NCI-H2196 (cell line): ENCODE data around the gene ITGA1.

ENCODE experiments used
- DNase-seq: peaks from one replicate; lab custom pipeline; 2025; ENCODE audit not compliant: unreplicated experiment; lab: John Stamatoyannopoulos, UW

ITGA1 gene

GRCh38 chr5:52990528-52990925 is 202.8 kb downstream of the ITGA1 start:
- no peak for DNase-seq

GRCh38 chr5:52993367-52993766 is 205.7 kb downstream of the ITGA1 start:
- DNase-seq, result no peak

DNA sequence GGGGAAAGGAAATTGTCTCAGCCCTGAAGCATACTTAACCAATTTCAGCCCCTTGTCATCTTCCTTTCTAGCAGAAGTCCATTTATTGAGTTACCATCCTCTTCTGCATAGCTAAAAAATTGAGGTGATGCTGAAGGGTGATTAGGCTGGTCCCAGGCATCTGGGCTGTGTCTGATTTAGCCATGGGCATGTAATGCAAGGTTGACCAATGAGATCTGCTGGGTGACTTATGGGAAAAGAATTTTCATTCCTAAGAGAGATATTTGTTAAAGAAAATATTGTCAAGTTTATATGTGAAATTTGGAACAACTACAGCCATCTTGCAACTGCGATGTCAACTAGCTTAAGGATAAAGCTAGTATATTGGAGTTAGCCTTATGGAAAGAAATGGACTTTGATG is 206.6 kb downstream of the ITGA1 start:
- DNase-seq, result no peak

GRCh38 chr5:52995095-52995494 is 207.4 kb downstream of the ITGA1 start:
- no peak for DNase-seq

DNA sequence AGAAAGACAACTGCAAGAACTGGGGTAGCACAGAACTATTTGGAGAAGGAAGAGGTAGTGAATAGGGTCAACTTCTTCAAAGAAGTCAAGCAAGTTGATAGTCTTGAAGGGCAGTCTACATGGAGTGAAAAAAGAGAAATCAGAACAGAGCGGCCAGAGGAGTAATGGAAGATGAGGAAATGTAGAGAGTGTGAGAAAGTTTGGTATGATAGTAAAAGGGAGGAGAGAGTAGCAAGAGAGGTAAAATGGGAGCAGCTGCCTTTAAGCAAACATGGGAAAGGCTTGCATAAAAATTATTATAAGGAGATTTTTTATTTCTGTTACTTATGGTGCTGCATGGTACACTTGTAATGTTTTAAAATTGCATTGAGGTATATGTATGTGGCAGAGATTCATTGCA is 208.2 kb downstream of the ITGA1 start:
- no peak for DNase-seq

DNA sequence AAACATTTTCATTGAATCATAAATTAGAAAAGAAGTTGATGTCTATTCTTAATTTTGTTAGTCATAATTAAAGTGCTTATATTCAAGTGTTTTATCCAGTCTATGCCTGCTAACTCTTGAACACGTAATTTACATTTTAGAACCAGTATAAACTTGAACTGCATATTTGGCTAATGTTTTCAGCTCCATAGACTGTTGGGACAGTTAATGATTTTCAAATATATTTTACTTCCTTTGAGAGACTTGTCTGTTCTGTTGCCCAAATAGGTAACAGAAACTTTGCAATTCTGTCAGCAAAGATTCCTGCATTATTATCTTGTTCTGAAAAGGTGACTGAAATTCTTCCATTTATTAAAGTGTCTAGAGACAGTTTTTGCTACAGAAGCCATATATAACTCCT is 209.3 kb downstream of the ITGA1 start:
- no peak for DNase-seq

DNA sequence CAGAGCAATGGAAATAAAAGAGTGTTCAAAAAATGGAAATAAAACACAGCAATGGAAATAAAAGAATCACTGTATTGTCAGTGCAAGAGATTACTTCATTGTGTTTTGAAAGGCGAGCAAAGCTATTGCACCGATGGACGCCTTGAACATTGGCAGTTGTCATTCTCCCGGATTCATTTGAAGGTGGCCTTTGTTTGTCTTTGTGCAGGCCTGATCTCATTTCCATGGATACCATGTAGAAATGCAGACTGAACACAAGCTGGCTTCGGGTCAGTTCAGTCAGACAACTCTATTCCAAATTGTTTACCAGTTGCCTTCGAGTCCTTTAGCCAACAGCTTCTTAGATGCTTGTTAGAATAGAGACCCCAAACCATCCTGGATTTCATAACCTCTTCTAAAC is 209.7 kb downstream of the ITGA1 start:
- DNase-seq, result no peak

DNA sequence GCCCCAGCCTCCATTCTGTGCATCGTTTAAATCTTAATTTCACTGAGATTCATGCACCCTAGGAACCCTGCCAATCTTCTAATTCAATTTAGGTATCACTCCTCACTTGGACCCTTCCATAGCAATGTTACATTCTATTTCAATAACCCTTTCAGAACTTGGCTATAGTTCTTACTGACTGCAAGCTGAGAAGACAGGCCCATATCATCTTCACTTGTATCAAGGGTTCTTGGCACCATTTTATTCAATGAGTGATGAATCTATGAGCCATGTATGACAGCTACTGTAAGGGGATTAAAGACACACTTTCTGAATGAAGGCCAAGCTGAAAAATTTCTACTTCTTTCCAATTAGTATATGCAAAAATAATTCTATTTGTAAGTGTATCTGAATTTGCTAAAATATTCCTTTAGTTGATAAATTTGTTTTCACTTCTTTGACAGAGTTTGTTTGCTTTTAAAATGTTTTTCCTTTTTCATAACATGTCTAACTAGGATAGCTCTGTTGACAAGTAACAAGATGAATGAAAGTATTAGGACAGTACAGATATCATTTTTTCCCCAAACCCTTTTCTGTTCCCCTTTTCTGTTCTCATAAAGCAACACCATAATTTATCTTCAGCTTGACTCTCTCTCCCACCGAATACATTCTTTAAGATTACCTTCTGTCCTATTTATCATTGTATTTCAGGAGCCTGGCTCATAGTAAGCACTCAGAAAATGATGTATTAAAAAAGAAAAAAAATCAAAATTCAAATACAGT is 211.0 kb downstream of the ITGA1 start:
- DNase-seq, result no peak

- DNase-seq, result no peak
Observed at GRCh38 chr5:52999344-52999949, 211.7 kb downstream of the ITGA1 start.

- no peak for DNase-seq
Observed at GRCh38 chr5:53001541-53001940, 213.8 kb downstream of the ITGA1 start.

GRCh38 chr5:53002491-53002890 is 214.8 kb downstream of the ITGA1 start:
- DNase-seq, result no peak

DNA sequence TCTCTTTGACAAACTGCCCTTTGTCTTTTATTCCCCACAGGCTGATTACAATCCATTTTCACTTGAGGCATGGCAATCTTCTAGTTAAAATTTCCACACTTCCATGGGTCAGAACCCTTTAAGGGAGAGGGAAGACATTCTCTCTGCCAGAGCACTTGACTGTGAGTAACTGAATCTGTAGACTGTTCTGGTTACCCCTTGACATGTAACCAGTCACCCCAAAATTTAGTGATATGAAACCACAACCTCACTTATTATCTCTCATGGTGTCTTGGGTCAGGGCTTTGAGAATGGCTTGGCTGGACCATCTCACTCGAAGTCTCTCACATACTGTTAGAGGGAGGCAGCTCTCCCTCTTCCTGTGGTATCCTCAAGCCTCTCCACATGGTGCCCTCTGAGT is 215.4 kb downstream of the ITGA1 start:
- DNase-seq, result no peak

- DNase-seq, result no peak
Observed at GRCh38 chr5:53006911-53007890, 219.5 kb downstream of the ITGA1 start.

- no peak for DNase-seq
Observed at GRCh38 chr5:53008751-53009150, 221.0 kb downstream of the ITGA1 start.
